HG03575 (cell line): ENCODE data around the gene RAC3.

ENCODE experiments used
- ATAC-seq: cut with Tn5 transposase; IDR thresholded peaks from one replicate; pipeline ENCODE4 v1.9.1; 2021; ENCODE audit not compliant: unreplicated experiment, insufficient number of reproducible peaks, low FRiP score; ENCODE audit errors: extremely low read depth

Gene RAC3

GRCh38 chr17:82061047-82061925 is 29.8 kb downstream of the RAC3 start:
- ATAC-seq: no peak

GRCh38 chr17:82062076-82062983 is 30.9 kb downstream of the RAC3 start:
- ATAC-seq: no peak

- ATAC-seq: no peak
Measured at GRCh38 chr17:82062984-82063368, 31.5 kb downstream of the RAC3 start.

- ATAC-seq: no peak
Measured at GRCh38 chr17:82063424-82064415, 32.2 kb downstream of the RAC3 start.

- ATAC-seq: no peak
Measured at GRCh38 chr17:82064433-82065192, 33.1 kb downstream of the RAC3 start.

GRCh38 chr17:82065193-82065637 is 33.7 kb downstream of the RAC3 start:
- ATAC-seq: no peak

- ATAC-seq: no peak
Measured at GRCh38 chr17:82065638-82066303, 34.3 kb downstream of the RAC3 start, which contains the start of gene DUS1L. TSS of gene DUS1L (minus strand) at chr17:82065804. CDS start at chr17:82065059, 745 bp downstream.

GRCh38 chr17:82070611-82071010 is 39.1 kb downstream of the RAC3 start:
- no peak for ATAC-seq

- no peak for ATAC-seq
Measured at GRCh38 chr17:82072827-82073226, 41.3 kb downstream of the RAC3 start.

- ATAC-seq: no peak
Measured at GRCh38 chr17:82073446-82073845, 42.0 kb downstream of the RAC3 start.

GRCh38 chr17:82076018-82076784 is 44.7 kb downstream of the RAC3 start:
- no peak for ATAC-seq

GRCh38 chr17:82076785-82077591 is 45.5 kb downstream of the RAC3 start:
- no peak for ATAC-seq

GRCh38 chr17:82077617-82078358 is 46.3 kb downstream of the RAC3 start:
- no peak for ATAC-seq

- no peak for ATAC-seq
Measured at GRCh38 chr17:82078433-82078832, 47.0 kb downstream of the RAC3 start.

GRCh38 chr17:82079001-82079677 is 47.7 kb downstream of the RAC3 start:
- ATAC-seq: no peak
